Thyroid gland (tissue), 4 donors: Measurements from ENCODE around the gene HIVEP2.

Experiments
- CTCF ChIP-seq, 6 experiments: fragments of 200-600 bp in 3 of 6; fragments of 450-650 bp in 3 of 6; sonication (generic) in 3 of 6; IDR thresholded peaks; one replicate each; pipeline ENCODE4 v1.5.1; 2016 to 2019; ENCODE audit warnings: antibody characterized with exemption in 6 of 6, mild to moderate bottlenecking in 2 of 6, inconsistent platforms in 1 of 6, moderate library complexity in 1 of 6
- POLR2A ChIP-seq, 2 donors: fragments of 450-650 bp; IDR thresholded peaks; one replicate each; pipeline ENCODE4 v1.6.1; 2017; ENCODE audit warnings: antibody characterized with exemption in 2 of 2, mild to moderate bottlenecking in 2 of 2, moderate library complexity in 1 of 2

DNA sequence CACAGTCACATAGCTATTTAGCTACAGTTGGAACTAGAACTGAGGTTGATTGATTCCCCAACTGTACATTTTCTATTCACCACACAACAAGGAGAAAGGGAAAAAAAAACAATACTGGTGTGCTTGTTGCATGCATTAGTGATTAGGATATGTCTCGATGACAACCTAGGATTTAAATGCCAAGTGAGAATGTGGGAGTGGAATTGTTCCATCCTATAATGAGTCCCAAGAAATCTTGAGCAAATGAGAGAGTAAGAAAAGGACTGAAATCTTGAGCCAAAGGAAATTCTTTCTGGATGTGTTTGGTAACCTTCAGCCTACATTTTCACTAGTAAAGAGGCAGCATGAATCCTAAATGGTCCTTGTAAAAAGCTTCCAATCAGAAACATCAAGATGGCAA is 232.7 kb downstream of the HIVEP2 start:
- TF ChIP-seq CTCF (IDR thresholded peaks at IDR 0.05) (no peak), POLR2A (IDR thresholded peaks at IDR 0.05) (no peak)
